ENCODE results near the gene C12orf43.

Gene C12orf43

GRCh38 chr12:120978296-120979219, 37.7 kb downstream of the C12orf43 start, which contains the start of gene HNF1A:
TSS of gene HNF1A (plus strand) at chr12:120978543. CDS start at chr12:120978769, 226 bp downstream.
- no peak for DNase-seq (ENCODE audit: low read depth in 2 of 2)

DNA sequence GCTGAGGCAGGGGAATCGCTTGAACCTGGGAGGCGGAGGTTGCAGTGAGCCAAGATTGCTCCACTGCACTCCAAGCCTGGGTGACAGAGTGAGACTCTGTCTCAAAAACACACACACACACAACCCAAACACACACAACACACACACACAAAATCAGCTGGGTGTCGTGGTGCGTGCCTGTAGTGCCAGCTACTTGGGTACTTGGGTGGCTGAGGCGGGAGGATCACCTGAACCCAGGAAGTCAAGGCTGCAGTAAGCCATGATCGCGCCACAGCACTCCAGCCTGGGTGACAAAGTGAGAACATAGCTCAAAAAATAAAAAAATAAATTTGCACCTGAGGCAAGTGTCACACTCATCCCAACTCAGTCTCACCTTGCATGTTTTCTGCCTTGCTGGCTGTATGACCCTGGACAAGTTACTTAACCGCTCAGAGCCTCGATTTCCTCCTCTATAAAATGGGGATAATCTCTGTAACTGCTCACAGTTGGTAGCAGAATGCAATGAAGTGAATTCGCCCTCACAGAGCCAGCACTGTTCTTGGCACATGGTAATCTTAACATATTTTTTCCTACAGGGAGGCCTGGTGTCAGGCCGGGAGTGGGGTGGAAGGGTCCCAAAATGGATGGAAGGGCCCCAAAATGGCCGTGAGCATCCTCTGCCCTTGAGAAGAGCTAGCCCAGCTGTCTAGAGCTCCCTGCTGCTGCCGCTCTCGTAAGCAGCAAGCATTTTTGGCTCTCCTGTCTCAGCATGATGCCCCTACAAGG, 38.6 kb downstream of the C12orf43 start:
- no peak for DNase-seq (ENCODE audit: low read depth in 2 of 2)

- DNase-seq (ENCODE audit: low read depth in 2 of 2): no peak
Measured at GRCh38 chr12:120972870-120973543, 43.3 kb downstream of the C12orf43 start.

GRCh38 chr12:120971299-120972180, 44.7 kb downstream of the C12orf43 start:
- peak; percentile 17 to 20 for DNase-seq (ENCODE audit: low read depth in 2 of 2)

DNA sequence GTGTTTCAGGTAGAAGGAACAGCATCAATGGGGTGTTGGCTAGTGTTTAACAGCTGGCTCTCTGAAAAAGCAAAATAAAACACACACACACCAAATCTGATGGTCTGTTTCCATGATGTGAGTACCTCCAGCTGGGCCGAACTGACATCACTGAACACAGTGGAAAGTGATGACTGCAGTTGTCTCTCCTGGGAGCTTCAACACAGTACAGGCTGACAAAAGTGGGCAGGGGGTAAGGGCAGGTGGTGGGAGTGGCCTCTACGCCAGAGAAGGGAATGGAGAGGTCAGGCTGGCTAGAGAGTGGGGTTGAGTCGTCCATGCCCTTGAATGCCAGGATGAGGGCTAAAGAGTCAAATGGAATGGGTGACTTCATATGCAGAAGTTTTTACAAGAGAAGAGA, 46.0 kb downstream of the C12orf43 start:
- no peak for DNase-seq (ENCODE audit: low read depth in 2 of 2)

DNA sequence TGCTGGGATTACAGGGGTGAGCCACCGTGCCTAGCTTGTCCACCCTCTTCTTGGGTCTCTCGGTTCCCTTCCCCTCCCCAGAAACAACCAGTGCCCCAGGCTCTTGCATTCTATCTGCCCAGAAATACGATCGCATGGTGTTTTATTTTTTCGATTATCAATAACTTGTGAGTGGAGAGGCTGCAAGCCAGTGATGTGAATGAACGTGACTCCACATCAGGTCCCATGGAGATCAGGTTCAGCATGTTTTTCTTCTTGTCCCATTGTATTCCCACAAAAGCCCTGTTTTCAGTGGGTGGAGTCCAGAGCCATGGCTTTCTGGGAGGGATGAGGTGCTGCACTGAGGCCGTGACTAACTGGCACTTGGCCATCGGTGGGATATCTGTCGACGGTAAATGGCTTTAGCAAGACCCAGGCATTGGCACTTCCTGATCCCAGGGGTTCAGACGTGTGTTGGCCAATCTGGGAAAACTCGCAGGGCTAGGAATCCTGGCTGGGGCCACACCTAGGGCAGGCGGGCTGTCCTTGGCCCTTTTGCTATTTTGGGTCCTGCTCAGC, 50.7 kb downstream of the C12orf43 start:
- DNase-seq (ENCODE audit: low read depth in 2 of 2): no peak

DNA sequence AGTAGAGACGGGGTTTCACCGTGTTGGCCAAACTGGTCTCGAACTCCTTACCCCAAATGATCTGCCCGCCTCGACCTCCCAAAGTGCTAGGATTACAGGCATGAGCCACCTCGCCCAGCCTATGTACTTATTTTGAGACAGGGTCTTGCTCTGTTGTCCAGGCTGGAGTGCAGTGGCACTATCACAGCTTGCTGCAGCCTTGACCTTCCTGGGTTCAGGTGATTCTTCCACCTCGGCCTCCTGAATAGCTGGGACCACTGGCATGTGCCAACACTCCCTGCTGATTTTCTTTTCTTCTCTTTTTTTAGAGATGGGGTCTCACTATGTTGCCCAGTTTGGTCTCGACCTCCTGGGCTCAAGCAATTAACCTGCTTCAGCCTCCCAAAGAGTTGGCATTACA, 52.0 kb downstream of the C12orf43 start:
- no peak for DNase-seq (ENCODE audit: low read depth in 2 of 2)

GRCh38 chr12:120962532-120963020, 53.7 kb downstream of the C12orf43 start:
- DNase-seq (ENCODE audit: low read depth in 2 of 2): no peak

GRCh38 chr12:120961604-120962531, 54.4 kb downstream of the C12orf43 start:
- no peak for DNase-seq (ENCODE audit: low read depth in 2 of 2)

GRCh38 chr12:120960657-120961056, 55.6 kb downstream of the C12orf43 start:
- DNase-seq (ENCODE audit: low read depth in 2 of 2): no peak

- no peak for DNase-seq (ENCODE audit: low read depth in 2 of 2)
Measured at GRCh38 chr12:120959111-120959878, 57.0 kb downstream of the C12orf43 start.

- no peak for DNase-seq (ENCODE audit: low read depth in 2 of 2)
Measured at GRCh38 chr12:120956579-120957300, 59.5 kb downstream of the C12orf43 start.

DNA sequence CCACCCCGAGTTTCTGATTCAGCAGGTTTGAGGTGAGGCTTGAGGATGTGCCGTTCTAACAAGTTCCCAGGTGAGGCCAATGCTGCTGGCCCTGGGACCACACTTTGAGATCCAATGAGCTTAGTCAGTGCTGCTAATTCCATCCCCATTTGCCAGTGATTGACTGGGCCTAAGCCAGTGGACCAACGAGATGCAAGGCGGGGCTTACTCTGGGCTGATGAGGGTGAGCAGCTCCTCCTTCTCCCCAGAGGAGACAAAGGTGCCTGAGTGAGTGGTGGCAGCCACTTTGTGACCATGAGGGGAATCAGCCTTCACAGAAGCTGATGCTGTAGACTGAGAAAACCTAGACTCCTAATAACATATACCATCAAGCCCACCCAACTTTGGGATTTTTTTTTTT, 61.1 kb downstream of the C12orf43 start:
- DNase-seq (ENCODE audit: low read depth in 2 of 2): no peak

DNA sequence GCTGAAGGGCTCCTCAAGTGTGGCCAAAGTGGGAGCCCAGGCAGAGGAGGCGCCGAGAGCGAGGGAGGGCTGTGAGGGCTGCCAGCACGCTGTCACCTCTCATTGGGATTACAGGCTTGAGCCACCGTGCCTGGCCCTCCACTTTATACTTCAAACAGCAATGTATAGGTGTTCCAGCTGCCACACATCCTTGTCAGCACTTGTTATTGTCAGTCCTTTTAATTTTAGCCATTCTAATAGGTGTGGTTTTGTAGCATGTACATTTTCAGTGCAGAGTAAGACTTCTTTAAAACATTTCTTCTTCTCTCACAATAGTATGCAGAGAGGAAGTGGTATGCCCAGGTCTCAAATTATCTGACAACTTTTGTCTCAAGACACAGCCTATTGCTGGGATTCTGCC, 65.5 kb downstream of the C12orf43 start:
- no peak for DNase-seq (ENCODE audit: low read depth in 2 of 2)
